Smooth muscle cell (in vitro differentiated cells): ENCODE measurements around the gene STAG1. TPM values are rescaled to one million over a fixed set of nuclear protein-coding genes. Genes with fewer than 3 reads are reported as not detected.
"Not testable (repeated sequence)": the region's sequence is repeated elsewhere in the genome, so short reads cannot be mapped to it uniquely, and the experiment has no call there.

ENCODE experiments used
- DNase-seq: peaks from one replicate; lab custom pipeline; 2025; ENCODE audit not compliant: unreplicated experiment; lab: John Stamatoyannopoulos, UW
- H2AFZ ChIP-seq: fragments of 200-600 bp; sonication (generic); 2 replicates; pipeline ENCODE4 v1.6.0; 2016; ENCODE audit warnings: antibody characterized with exemption, low read depth, mild to moderate bottlenecking
- H3F3A ChIP-seq: fragments of 200-600 bp; sonication (generic); 2 replicates; pipeline ENCODE4 v1.6.0; 2017; ENCODE audit warnings: antibody characterized with exemption, low read depth
- H3K27ac ChIP-seq: fragments of 200-600 bp; sonication (generic); 2 replicates; pipeline ENCODE4 v1.5.1; 2016; ENCODE audit warnings: low read depth, mild to moderate bottlenecking
- H3K27me3 ChIP-seq: fragments of 200-600 bp; sonication (generic); 2 replicates; pipeline ENCODE4 v1.6.1; 2016; ENCODE audit warnings: low read depth, mild to moderate bottlenecking
- H3K36me3 ChIP-seq: fragments of 200-600 bp; sonication (generic); 2 replicates; pipeline ENCODE4 v1.5.1; 2016; ENCODE audit warnings: low read depth
- H3K4me1 ChIP-seq: fragments of 200-600 bp; sonication (generic); 2 replicates; pipeline ENCODE4 v1.5.1; 2016; ENCODE audit warnings: low read depth
- H3K4me2 ChIP-seq: fragments of 200-600 bp; sonication (generic); 2 replicates; pipeline ENCODE4 v1.6.0; 2016; ENCODE audit warnings: mild to moderate bottlenecking
- H3K4me3 ChIP-seq: fragments of 200-600 bp; sonication (generic); 2 replicates; pipeline ENCODE4 v1.5.1; 2016; ENCODE audit warnings: mild to moderate bottlenecking
- H3K79me2 ChIP-seq: fragments of 200-600 bp; sonication (generic); 2 replicates; pipeline ENCODE4 v1.6.0; 2016; ENCODE audit warnings: low read depth, mild to moderate bottlenecking
- H3K9ac ChIP-seq: fragments of 200-600 bp; sonication (generic); 2 replicates; pipeline ENCODE4 v1.6.0; 2016; ENCODE audit warnings: low read depth
- H3K9me3 ChIP-seq: fragments of 200-600 bp; sonication (generic); replicated peaks from 2 replicates; pipeline ENCODE4 v1.5.1; 2016; ENCODE audit warnings: low read depth
- H4K20me1 ChIP-seq: fragments of 200-600 bp; sonication (generic); 2 replicates; pipeline ENCODE4 v1.6.0; 2016; ENCODE audit warnings: low read depth
- WGBS: methylation state at CpG from one replicate; pipeline ENCODE4 v1.1.7; 2016; ENCODE audit warnings: low lambda C conversion rate; 5-methylcytosine and 5-hydroxymethylcytosine counted together
- polyA plus RNA-seq: library from polyadenylated mRNA; unstranded; fragments of >200 nt; fragmentation: Nextera tagmentation; extraction: Ambion mirVana; gene quantifications from 2 replicates; pipeline ENCODE4 v1.2.1, GENCODE V29; 2016
- total RNA-seq: library from RNA; depleted of rRNA; stranded (reverse); fragments of >200 nt; gene quantifications from 2 replicates; pipeline ENCODE4 v1.2.3, GENCODE V29; 2014
- TF ChIP-seq, protein P1 (sequence below): fragments of 200-600 bp; sonication (generic); IDR thresholded peaks from 2 replicates; pipeline ENCODE4 v1.5.1; 2017; ENCODE audit warnings: borderline replicate concordance, mild to moderate bottlenecking, antibody characterized with exemption; ENCODE audit not compliant: insufficient read depth, poor library complexity, severe bottlenecking

The STAG1 gene
- total and polyA plus RNA-seq, 2 experiments from 2014 or later, result 14.6 to 29.5 TPM

DNA sequence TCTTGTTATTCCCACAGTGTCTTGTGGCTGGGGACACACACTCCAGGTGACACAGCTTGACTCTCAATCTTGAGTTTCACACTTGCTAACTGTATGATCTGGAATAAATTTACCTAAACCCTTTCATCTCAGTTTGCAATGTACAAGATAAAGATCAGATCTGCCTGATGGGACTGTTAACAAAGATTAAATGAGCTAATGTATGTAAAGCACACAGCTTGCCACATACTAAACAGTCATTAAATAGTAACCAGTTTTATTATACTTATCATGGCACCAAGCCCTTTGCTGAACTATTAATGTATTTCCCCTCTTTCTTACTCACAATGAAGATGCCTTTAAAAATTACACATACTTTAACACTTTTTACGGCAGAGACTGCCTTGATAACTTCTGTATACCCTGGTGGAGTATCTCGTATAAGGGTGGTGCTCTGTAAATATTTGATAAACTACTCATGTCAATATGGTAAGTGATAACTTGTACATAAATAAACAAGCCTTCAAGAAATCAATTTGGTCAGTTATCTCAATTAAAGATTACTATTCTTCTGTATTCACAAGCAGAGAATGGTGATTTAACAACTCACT, 184.5 kb downstream of the STAG1 start:
- no peak overlapping the region for H3K27ac ChIP-seq
- H3K9me3 ChIP-seq, result no peaks in the 10 kb centered on the region
- no peak for DNase-seq

DNA sequence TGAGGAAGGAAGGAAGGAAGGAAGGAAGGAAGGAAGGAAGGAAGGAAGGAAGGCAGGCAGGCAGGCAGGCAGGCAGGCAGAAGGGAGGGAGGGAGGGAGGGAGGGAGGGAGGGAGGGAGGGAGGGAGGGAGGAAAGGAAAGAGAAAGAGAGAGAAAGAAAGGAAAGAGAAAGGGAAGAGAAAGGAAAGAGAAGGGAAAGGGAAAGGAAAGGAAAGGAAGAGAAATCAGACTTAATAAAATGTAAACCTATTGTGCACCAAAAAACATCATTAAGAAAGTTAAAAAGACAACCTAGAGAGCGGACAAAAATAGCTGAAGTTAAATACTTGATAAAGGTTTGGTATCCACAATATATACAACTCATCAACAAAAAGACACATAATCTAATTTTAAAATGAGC, 187.2 kb downstream of the STAG1 start:
- not testable (repeated sequence) for H3K9me3 ChIP-seq, H3K4me3 ChIP-seq, DNase-seq, H3K27ac ChIP-seq, H3K9ac ChIP-seq, H3F3A ChIP-seq, H3K4me2 ChIP-seq, H3K36me3 ChIP-seq, H3K4me1 ChIP-seq, H4K20me1 ChIP-seq, H3K27me3 ChIP-seq, H2AFZ ChIP-seq
- 90% methylated on average over 1 of the region's 1 CpG for WGBS
- H3K79me2 ChIP-seq, result peaks cover 13% of the 10 kb centered on the region

More for the DNA sequence above, 184.5 kb downstream of the STAG1 start:
- Histone ChIP-seq H3K36me3 (peaks cover 7% of the 10 kb centered on the region), H3K79me2 (peaks cover 6% of the 10 kb centered on the region), H4K20me1 (peaks cover 5% of the 10 kb centered on the region), H2AFZ (no peak overlapping the region), H3F3A (no peaks in the 10 kb centered on the region), H3K4me2 (no peak overlapping the region), H3K4me3 (no peak overlapping the region), H3K27me3 (no peaks in the 10 kb centered on the region), H3K4me1 (no peaks in the 10 kb centered on the region), H3K9ac (no peak overlapping the region)
- 88% methylated on average over 2 of the region's 2 CpGs for WGBS
- TF ChIP-seq, protein P1, sequence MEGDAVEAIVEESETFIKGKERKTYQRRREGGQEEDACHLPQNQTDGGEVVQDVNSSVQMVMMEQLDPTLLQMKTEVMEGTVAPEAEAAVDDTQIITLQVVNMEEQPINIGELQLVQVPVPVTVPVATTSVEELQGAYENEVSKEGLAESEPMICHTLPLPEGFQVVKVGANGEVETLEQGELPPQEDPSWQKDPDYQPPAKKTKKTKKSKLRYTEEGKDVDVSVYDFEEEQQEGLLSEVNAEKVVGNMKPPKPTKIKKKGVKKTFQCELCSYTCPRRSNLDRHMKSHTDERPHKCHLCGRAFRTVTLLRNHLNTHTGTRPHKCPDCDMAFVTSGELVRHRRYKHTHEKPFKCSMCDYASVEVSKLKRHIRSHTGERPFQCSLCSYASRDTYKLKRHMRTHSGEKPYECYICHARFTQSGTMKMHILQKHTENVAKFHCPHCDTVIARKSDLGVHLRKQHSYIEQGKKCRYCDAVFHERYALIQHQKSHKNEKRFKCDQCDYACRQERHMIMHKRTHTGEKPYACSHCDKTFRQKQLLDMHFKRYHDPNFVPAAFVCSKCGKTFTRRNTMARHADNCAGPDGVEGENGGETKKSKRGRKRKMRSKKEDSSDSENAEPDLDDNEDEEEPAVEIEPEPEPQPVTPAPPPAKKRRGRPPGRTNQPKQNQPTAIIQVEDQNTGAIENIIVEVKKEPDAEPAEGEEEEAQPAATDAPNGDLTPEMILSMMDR, result no peak

DNA sequence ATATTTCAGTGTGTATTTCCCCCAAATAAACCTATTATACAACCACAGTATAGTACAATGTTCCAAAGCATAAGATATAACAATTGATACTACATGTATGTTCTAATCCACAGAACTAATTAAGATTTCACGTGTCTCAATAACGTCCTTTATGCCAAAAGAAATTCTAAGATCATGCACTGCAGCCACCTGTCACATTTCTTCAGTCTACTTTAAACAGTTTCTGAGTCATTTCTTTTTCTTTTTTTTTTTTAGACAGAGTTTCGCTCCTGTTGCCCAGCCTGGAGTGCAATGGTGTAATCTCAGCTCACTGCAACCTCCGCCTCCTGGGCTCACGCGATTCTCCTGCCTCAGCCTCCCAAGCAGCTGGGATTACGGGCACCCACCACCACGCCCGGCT, 190.2 kb downstream of the STAG1 start:
- H3K9ac ChIP-seq, result no peak overlapping the region
- H3K36me3 ChIP-seq, result peaks cover 7% of the 10 kb centered on the region
- H3K4me2 ChIP-seq, result no peak overlapping the region
- TF ChIP-seq, protein P1, result no peak
- no peak overlapping the region for H3K27ac ChIP-seq
- H3K4me1 ChIP-seq, result no peaks in the 10 kb centered on the region
- peaks cover 13% of the 10 kb centered on the region for H3K79me2 ChIP-seq
- H3K9me3 ChIP-seq, result no peaks in the 10 kb centered on the region
- H3K4me3 ChIP-seq, result no peak overlapping the region
- H3K27me3 ChIP-seq, result no peaks in the 10 kb centered on the region
- WGBS, result over 99% methylated on average over 9 of the region's 9 CpGs
- H2AFZ ChIP-seq, result no peak overlapping the region
- no peaks in the 10 kb centered on the region for H3F3A ChIP-seq
- no peak for DNase-seq
- peaks cover 5% of the 10 kb centered on the region for H4K20me1 ChIP-seq

DNA sequence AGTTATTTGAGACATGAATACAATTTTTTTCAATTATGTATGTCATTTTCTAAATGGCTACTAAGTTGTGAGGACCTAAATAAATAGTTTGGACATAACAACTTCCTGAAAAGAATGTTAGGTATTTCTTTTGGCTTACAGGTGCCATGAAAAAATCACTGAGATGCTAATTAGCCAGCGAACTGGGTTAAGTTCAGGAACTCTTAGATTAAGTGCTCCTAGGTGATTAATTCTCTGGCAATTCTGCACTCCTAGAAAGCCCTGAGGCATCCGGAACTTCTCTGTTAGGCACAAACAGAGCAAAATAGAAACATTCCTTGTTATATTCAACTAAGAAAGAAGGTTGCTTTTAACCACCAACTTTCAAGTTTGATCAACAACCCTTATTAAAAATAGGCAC, 192.3 kb downstream of the STAG1 start:
- DNase-seq, result no peak
- WGBS, result 66% methylated on average over 2 of the region's 2 CpGs
- H3K36me3 ChIP-seq, result no peaks in the 10 kb centered on the region
- H3K79me2 ChIP-seq, result peaks cover 11% of the 10 kb centered on the region
- no peak overlapping the region for H3K9ac ChIP-seq
- H2AFZ ChIP-seq, result no peak overlapping the region
- no peaks in the 10 kb centered on the region for H3F3A ChIP-seq
- no peak overlapping the region for H3K4me2 ChIP-seq
- H3K4me3 ChIP-seq, result no peak overlapping the region
- H3K4me1 ChIP-seq, result no peaks in the 10 kb centered on the region
- no peaks in the 10 kb centered on the region for H3K27me3 ChIP-seq
- TF ChIP-seq, protein P1, result no peak
- H3K27ac ChIP-seq, result no peak overlapping the region
- peaks cover 4% of the 10 kb centered on the region for H4K20me1 ChIP-seq
- H3K9me3 ChIP-seq, result no peaks in the 10 kb centered on the region

DNA sequence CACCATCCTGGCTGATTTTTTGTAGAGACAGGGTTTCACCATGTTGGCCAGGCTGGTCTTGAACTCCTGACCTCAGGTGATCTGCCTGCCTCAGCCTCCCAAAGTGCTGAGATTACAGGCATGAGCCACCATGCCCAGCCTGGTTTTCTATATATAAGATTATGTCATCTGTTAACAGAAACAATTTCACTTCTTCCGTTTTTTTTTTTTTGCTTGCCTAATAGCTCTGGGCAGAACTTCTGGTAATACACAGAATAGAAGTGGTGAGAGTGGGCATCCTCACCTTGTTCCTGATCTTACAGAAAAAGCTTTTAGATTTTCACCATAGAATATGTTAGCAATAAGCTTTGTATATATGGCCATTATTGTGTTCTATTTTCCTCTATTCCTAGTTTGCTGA, 202.7 kb downstream of the STAG1 start:
- H3K4me1 ChIP-seq, DNase-seq, H2AFZ ChIP-seq, H3K9ac ChIP-seq, H3K9me3 ChIP-seq, H3K36me3 ChIP-seq, H4K20me1 ChIP-seq, H3K4me2 ChIP-seq, H3F3A ChIP-seq, H3K4me3 ChIP-seq, H3K27ac ChIP-seq, H3K79me2 ChIP-seq, H3K27me3 ChIP-seq: not testable (repeated sequence)
- 92% methylated on average over 1 of the region's 1 CpG for WGBS
